Ureter (tissue), 1 donor: ENCODE measurements around the gene ECT2L. TPM values are rescaled to one million over a fixed set of nuclear protein-coding genes. Genes with fewer than 3 reads are reported as not detected.

ENCODE experiments used
- DNase-seq: peaks from one replicate; pipeline ENCODE4 v3.0.0-alpha.2; 2020; ENCODE audit warnings: low spot score
- total RNA-seq: library from RNA; stranded (reverse); gene quantifications from one replicate; pipeline ENCODE4 v1.2.4, GENCODE V29; 2023
- donor health status: DM: yes; HTN: yes; CAD: no.

Gene ECT2L, protein sequence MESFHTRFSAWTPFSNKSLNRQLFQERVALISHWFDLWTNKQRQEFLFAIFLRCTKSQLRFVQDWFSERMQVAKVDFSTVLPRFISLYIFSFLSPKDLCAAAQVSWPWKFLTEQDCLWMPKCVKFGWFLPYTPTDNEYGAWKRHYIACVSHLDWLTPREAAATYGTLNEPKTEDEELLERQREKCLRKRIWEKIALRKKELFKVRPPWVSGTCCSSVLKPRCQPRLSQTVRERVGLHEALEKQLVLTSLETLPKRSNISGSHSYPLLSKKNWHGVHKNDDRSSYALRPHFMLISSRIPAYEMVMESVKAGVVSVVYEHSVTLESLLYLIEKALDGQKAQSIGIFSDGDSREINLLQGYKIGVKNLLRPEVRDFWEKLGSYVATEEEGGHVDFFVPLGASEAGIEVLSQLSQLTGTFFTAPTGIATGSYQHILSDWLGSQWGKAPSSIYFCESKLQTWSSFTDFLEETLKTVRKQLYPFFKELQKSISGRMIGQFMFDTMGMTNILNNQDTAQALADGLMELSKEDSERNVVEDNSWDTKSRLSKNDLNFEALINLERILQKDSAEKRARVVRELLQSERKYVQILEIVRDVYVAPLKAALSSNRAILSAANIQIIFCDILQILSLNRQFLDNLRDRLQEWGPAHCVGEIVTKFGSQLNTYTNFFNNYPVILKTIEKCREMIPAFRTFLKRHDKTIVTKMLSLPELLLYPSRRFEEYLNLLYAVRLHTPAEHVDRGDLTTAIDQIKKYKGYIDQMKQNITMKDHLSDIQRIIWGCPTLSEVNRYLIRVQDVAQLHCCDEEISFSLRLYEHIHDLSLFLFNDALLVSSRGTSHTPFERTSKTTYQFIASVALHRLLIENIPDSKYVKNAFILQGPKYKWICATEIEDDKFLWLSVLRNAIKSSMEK
- 0.18 TPM for total RNA-seq

DNA sequence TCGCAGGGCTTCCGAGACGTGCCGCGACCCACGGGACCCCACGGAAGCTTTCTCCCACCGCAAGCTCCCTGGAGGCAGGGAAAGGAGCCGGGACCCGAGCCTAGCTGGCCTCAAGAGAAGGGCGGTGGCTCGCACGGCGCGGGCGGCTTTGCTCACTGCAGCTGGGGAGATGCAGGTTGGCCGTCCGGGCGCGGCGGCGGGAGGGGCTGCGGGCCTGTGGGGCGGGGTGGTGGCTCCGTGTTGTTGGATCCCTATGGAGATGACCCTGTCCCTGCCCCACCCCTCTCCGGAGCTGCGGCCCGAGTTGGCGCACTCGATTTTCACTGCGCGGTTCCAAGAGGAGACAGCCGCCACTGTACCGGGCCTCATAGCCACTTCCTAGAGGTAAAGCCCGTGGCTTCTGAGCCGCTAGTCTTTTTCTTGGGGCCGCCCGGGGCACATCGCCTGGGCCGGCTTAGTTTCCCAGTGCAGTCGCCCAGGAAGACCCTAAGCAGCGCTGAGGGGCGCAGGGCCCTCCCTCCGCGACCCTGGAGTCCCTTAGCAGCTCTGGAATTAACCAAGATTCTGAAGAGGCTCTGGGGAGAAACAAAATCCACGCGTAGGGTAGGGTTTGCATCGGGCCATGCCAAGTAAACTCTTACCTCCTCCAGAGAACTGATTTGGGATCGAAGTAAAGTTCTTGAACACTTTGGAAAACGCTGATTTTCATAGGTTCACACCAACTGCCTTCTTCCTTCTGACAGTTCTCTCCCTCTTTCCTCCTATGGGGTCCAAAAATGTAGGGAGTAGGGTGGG lies at the start of gene ECT2L:
Gene ECT2L (plus strand): TSS at position 279 of the 795 bp plus-strand sequence. CDS start 17,188 bp downstream, outside the sequence.
- peak; percentile 85 for DNase-seq

DNA sequence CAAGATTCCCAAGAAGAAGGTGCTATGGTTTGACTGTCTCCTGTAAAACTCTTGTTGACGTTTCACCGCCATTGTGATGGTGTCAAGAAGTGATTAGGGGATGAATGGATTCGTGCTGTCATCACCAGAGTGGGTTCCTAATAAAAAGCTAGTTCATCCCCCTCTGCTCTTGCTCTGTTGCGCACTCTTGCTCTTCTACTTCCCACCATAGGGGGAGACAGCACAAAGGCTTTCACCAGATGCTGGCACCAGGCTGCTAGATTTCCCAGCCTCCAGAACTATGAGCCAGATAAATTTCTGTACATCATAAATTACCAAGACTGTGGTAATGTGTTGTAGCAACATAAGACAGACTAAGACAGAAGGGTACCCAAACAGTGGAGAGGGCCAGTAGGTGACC lies 43.9 kb upstream of the ECT2L start:
- DNase-seq, result no peak

DNA sequence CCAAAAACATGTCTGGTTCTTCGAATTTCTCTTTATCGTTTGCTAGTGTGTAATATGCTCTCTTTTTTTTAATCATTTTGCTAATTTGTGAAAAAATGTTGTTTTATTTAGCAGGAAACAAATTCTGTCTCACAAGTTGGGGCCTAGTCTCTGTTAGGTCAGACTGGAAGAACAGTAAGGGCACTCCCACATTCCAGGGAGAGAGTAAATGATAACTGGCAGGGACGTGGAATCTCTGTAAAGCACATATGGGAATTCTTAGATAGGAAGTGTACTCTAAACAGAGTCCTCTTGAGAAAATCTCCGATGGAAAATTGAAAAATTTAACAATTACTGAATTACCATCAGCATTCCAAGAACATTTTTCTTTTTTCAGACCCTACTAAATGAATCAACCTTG lies 38.8 kb upstream of the ECT2L start:
- DNase-seq, result no peak

DNA sequence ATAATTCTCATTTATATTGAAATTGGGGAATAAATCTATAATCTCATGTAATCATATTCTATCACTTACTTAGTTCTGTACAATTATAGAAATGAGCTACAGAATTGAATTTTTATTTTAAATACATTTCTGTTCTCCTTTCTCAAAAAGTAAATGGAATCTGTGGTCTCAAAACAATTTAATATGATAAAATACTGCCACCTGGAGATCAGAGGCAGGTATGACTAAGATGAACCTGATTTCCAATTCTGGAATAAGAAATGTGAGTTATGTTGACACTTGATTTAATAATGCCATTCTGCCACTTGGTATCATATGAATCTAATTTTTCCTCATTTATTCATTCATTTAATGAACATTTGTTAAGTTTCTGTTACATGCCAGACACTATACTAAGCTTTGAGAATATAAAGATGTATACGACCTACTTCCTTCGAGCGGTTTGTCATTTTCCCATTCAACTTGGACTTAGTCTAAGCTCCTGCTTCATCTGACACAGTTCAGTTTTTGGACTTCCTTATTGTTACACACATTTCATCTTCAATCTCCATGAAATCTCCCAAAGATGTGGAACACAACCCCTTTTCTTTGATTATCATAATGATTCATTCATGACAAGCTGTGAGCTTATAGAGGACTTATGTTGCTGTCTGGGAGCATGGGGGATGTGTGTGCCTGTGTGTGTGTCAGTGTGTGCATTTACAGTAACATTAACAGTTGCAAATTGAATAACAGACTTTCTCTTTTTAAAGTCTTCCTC lies 29.8 kb upstream of the ECT2L start:
- DNase-seq, result no peak

DNA sequence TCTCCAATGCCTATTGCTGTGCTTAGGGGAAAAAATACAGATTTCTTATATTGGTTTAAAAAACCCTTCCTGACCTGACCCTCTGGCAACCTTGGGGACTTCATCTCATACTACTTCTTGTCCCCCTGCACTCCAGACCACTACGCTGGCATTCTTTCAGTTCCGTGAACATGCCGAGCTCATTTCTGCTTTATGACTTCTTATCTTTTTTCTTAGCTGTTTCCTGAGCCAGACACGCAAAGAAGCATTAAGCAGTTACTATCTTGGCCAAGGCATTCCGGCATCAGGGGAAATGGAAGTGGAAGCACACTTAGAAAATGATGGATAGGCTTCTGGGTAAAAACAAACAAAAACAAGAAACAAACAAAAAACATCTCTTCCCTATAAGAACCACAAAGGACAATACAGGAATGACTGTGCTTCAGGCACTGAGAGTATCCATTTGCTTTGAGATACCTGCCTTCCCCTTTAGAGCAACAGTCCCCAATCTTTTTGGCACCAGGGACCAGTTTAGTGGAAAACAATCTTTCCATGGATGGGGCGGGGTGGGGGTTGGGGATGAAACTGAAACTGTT lies 26.7 kb upstream of the ECT2L start:
- DNase-seq, result no peak

DNA sequence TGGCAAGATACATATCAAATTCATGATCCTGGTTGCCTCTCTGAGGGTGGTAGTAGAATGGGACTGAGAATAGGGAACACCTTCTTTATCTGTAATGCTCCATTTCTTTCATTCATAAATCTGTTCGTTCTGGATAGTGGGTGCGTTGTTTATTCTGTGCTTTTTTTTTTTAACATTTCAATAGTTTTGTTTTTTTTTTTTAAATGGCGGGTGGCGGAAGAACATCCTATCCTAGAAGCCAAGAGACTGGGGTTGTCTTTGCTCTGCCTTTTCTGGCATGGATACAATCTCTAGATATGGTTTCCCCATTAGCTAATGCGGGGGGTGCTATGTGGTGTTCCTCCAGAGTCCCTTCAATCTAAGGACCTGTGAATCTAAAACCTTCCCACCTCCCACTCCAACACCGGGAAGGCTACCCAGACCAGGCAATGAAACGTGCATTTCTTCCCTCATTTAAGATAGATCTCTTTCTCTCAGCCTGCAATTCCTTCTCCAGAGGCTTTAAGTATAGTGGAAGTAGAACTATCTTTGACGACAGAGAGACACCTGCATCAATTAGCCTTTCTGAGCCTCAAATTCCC lies 23.2 kb upstream of the ECT2L start:
- no peak for DNase-seq

DNA sequence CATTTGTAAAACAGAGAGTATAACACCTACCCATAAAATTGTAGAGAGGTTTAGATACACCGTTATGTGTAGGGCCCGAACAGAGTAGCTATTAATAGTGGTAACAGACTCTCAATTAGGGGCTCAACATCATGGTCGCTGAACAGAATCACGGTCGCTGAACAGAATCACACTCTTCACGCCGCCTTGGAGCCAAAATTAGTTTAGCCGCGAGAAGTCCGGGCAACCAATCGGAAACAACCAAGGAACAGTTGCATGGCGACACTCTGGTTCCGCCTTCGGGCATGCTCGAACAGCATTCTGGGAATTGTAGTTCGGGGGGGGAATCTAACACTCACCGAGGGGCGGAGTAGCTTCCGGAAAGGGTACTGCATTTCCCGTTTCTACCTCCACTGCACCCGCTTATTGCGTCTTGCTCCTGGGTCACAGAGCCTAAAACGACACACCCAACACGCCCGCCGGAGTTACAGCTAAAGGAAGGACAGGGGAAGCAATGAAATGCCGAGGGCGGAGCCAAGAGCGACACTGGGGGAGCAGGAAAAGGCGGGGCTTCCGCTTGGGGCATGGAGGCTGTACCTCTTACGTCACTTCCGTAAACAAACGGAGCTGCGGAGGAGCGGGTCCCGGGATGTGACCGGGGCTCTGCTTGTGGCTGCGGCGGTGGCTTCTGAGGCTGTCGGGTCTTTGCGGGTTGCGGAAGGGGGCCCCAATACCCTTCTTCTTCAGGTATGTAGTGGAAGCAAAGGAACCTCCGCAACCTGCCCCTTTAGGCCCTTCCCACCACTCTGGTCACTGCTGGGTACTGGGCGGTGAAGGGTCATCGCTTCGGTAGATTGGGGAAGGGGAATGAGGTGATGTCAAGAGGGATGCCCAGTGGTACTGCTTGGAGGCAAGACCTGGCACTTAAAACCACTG lies 22.5 kb upstream of the ECT2L start, which contains the start of gene CCDC28A:
Gene CCDC28A (plus strand): TSS at position 593 of the 915 bp plus-strand sequence. CDS start 2,352 bp downstream, outside the sequence.
- DNase-seq, result peak; percentile 96

DNA sequence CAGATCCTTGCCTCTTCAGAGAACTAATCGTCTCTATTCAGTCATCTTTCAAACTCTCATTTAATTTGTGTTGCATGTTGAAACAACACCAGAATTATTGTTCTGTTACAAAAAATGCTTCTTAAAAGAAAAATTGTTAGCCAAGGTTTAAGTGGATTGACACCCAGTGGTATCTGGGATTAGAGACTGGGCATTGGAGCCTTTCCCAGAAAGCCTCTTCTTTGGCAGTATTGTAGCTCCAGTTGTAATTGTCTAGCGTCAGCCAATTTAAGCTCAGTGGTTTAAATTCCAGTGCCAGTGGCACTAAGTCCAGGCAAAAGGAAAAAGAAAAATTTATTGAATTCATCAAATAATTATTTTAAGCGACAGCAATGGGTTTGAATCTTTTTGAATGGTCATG lies 21.5 kb upstream of the ECT2L start:
- no peak for DNase-seq

DNA sequence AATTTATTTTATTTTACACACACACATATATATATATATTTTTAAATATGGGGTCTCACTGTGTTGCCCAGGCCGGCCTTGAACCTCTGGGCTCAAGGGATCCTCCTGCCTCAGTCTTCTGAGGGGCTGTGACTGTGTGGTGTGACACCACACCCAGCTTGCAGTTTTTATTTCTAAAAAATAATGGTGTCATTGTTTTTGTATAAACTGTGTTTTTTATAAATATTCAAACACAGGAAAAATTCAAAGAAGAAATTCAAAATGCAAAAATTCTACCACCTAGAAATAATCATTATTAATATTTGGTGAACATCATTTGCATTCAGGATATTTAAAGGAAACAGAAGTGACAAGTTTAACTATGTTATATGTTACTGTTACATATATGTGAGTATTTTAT lies 19.2 kb upstream of the ECT2L start:
- no peak for DNase-seq

DNA sequence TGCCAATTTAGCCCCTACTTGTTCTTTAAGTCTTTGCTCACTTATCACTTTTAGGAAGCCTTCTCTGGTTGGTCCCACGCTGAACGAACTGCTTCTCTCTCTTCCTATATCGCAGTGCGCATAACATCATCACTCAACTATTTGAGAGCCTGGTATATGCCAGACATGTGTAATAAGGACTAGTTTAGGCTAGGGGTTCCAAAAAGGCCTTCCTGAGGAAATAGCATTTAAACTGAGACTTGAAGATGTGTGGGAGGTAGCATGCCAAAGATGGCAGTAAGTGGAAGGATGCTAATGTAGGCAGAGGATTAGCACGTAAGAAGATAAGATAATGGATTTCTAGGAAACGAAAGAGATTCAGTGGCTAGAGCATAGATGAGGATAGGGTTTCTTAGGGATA lies 17.6 kb upstream of the ECT2L start:
- DNase-seq, result no peak

DNA sequence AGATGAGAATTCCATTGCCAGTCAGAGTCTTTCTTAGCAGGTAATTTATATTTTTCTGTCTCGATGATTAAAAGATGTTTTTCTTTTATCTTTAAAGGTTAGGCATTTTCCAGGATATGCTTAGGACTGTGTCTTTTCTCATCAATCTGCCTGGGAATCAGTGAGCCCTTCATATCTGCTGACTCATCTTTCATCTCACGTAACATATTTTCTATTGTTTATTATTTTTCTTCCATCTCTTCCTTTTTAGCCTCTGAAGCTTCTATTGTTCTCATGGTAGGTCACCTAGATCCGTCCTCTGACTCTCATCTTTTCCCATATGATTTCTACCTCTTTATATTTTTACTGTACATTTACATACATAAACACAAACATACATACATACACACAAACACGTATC lies 13.6 kb upstream of the ECT2L start:
- DNase-seq, result no peak

DNA sequence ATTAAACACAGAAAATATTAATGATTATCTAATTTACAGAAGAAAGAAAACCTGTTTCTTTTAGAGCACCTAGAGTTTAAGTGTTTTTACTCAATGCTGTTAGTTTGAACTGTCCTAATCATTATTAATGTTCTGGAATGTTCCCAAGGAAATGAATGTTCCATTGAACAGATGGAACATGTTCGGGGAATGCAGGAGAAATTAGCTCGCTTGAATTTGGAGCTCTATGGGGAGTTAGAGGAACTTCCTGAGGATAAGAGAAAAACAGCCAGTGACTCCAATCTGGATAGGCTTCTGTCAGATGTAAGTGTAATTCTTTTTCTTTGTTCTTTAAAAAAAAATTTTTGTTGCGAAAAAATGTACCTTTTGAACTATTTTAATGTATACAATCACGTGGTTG lies 10.8 kb upstream of the ECT2L start:
- DNase-seq, result no peak

DNA sequence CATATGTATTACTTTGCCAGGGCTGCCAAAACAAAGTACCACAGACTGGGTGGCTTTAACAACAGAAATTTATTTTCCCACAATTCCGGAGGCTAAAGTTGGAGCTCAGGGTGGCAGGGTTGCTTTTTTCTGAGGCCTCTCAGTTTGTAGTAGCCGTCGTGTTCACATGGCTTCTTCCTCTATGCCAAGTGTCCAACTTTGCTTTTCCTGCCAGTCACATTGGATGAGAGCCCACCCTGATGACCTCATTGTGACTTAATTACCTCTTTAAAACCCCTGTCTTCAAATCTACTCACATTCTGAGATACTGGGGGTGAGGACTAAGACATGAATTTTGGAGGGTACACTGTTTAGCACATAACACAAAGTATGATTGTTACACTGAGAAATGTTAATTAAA lies 9.9 kb upstream of the ECT2L start:
- DNase-seq, result no peak

DNA sequence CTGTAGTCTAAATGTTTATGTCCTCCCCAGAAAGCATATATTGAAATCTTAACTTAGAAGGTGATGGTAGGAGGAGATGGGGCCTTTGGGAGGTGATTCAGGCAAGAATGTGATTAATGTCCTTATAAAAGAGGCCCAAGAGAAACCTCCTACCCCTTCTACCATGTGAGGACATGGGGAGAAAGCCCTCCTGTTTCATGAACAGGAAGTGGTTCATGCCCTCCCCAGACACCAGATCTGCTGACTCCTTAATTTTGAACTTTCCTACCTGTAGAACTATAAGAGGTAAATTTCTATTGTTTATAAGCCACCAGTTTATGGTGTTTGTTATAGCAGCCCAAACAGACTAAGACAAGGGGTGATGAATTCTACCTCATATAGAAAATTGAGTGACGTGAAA lies 8.7 kb upstream of the ECT2L start:
- no peak for DNase-seq

DNA sequence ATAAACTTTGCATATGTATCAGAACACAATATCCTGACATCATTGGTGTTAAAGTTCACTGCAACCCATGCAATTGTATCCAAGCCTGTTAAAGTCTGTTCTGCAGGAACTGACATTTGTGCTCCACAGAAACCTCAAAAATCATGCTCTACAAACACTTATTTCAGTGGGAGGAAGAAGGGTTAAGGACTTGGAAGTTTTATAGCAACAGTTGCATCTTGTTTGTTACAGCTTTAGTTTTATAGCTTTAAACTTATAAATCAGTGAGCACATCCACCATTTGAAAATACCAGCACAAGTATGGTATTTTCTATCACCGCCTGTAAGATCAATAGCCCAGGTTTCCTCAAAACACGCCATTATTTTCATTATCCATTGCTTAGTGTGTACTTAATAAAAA lies 884 bp downstream of the ECT2L start:
- DNase-seq, result no peak

DNA sequence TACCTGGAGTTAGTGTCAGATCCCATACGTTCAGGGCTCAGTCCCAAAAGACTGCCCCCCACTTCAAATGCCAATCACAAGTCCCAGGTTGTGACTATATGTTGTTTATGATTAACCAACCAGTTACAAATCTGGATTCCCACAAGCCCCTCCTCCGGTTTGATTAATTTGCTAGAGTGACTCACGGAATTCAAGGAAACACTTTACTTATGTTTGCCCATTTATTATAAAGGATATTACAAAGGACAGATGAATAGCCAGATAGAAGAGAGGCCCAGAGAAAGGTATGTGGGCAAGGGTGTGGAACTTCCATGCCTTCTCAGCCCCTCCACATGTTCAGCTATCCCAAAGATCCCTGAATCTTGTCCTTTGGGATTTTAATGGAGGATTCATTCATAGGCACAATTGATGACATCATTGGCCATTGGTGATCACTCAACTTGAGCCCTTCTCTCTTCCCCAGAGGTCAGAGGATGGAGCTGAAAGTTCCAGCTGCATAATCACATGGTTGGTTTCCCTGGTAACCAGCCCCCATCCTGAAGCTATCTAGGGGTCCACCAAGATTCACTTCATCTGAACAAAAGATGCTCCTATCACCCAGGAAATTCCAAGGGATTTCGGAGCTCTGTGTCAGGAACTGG lies 2.0 kb downstream of the ECT2L start:
- no peak for DNase-seq

DNA sequence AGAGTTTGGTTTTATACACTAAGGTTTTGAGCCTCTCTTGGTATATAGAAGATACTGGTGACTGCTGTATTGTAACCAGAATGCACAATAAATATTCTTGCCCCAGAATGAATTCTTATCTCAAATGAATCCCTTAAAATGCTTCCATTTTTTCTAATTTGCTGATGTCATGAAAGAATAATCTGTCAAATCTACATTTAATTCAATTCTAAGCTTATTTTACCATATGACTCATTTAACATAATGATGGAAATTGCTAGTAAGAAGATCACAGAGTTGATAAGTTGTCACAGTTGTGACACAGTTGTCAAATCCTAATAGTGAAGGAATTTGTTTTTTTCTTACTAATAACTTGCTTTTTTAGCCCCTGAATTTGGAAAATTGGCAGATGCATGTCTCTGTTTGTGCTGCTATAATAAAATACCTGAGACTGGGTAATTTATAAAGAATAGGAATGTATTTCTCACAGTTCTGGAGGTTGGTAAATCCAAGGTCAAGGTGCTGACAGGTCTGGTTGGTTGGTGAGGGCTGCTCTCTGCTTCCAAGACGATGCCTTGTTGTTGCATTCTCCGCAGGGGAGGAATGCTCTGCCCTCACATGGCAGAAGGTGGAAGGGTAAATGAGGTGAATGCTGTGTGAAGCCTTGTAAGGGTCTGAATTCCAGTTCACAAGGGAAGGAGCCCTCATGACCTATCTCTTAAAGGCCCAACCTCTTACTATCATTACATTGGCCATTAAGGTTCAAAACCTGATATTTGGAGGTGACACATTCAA lies 4.7 kb downstream of the ECT2L start:
- DNase-seq, result no peak

DNA sequence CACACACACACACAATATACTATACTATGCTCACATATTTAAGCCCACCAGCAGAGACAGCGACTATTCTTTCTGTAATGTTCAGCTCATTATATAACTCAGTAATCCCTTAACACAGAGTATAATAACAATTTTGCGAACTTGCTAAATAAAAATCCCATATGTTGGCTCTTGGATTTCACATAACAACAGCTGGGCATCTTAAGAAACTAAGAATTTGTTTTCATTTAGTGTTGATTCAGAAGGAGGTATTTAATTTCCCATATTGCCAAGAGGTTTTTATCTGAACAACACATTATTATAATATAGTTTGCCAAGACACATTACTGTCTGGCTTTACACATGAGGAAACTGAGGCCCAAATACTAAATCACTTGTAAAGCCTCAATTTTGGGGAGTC lies 7.4 kb downstream of the ECT2L start:
- DNase-seq, result no peak
